HG03139 (cell line): ENCODE measurements around the gene DNMT1.
"Not testable (repeated sequence)": the region's sequence is repeated elsewhere in the genome, so short reads cannot be mapped to it uniquely, and the experiment has no call there.

Source experiments
- ATAC-seq: cut with Tn5 transposase; IDR thresholded peaks from one replicate; pipeline ENCODE4 v1.9.1; 2021; ENCODE audit not compliant: unreplicated experiment

DNMT1 gene

GRCh38 chr19:10184636-10185035 lies 10.1 kb downstream of the DNMT1 start:
- ATAC-seq: no peak

DNA sequence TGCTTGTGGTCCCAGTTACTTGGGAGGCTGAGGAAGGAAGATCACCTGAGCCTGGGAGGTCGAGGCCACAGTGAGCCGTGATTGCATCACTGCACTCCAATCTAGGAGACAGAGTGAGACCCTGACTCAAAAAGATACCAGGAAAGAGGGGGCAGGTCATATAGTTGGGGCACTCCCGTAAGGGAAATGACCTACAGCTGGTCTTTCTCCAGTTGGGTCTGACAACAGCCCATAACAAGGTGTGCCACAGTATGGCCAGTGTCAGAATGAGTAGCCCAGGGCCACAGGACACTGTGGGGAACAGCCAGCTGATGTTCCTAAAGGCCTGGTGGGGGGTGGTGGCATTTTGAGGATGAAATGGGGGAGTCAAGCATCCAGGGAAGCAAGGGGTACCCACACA lies 10.8 kb downstream of the DNMT1 start:
- ATAC-seq: no peak

DNA sequence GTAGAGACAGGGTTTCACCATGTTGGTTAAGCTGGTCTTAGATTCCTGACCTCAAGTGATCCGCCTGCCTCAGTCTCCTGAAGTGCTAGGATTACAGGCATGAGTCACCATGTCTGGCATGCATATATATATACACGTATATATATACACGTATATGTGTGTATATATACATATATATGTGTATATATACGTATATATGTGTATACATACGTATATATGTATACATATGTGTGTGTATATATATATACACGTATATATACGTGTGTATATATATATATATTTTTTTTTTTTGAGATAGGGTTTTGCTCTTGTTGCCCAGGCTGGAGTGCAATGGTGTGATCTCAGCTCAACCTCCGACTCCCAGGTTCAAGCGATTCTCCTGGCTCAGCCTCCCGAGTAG lies 11.9 kb downstream of the DNMT1 start:
- ATAC-seq: no peak

- no peak for ATAC-seq
Observed at GRCh38 chr19:10182076-10182475, 12.7 kb downstream of the DNMT1 start.

DNA sequence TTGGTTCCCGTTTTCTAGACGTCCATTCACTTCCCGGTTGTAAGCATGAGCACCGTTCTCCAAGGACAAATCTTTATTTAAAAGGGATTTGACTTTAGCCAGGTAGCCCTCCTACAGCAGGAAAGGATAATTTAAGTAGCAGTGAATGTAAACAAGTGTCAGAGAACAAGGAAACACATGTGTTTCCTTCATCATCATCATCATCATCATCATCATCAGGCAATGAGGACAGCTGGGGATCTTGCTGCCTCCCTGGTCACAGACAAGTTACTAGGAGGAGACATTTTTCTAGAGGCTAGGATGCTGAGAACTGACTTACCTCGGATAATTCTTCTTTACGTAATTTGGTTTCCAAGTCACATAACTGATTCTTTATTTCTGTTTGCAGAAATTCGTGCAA lies 14.3 kb downstream of the DNMT1 start:
- ATAC-seq: no peak

DNA sequence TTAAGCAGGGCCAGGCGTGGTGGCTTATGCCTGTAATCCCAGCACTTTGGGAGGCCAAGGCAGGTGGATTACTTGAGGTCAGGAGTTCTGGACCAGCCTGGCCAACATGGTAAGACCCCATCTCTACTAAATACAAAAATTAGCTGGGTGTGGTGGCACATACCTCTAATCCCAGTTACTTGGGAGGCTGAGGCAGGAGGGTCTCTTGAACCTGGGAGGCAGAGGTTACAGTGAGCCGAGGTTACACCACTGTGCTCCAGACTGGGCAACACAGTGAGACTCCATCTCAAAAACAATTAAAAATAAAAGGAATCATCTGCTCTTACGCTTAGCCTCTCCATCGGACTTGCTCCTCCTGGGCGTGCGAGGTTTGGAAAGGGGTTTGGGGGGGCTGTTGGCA lies 14.7 kb downstream of the DNMT1 start:
- ATAC-seq: not testable (repeated sequence)

GRCh38 chr19:10173527-10173926 lies 21.2 kb downstream of the DNMT1 start:
- no peak for ATAC-seq

DNA sequence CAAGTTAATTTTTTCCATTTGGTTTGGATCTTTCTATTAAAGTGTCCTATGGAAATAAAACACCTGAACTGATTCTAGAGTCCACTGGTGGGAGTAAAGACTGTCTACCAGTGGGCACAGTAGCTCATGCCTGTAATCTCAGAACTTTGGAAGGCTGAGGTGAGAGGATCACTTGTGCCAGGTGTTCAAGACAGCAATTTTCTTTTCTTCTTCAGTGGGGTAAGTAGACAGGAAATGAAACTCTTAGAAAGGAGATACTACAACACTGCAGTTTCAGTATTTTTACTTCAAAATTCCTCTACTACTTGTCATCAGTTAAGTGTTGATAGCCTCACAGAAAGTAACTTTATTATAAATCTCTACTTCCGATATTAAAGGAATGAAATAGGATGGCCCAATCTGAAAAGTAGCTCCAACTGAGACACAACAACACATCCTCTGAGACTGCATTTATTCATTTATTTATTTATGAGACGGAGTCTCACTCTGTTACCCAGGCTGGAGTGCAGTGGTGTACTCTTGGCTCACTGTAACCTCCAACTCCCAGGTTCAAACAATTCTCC lies 26.3 kb downstream of the DNMT1 start:
- no peak for ATAC-seq

DNA sequence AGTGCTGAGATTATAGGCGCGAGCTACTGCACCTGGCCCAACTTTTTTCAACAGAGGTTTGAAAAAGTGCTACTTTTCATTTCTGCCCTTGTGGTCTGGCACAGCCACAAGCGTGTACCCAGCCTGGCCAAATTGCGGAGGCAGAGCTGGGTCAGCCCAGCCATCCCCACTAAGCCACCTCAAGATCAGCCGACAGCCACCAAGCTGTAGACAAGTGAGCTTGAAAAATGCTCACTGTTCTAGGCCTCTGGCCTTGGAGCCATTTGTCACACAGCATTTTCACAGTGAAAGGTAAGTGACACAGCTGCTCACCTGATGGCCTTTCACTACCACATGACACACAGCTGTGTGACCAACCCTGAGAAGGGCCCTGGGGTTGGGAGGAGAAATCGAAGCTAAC lies 27.3 kb downstream of the DNMT1 start:
- no peak for ATAC-seq

DNA sequence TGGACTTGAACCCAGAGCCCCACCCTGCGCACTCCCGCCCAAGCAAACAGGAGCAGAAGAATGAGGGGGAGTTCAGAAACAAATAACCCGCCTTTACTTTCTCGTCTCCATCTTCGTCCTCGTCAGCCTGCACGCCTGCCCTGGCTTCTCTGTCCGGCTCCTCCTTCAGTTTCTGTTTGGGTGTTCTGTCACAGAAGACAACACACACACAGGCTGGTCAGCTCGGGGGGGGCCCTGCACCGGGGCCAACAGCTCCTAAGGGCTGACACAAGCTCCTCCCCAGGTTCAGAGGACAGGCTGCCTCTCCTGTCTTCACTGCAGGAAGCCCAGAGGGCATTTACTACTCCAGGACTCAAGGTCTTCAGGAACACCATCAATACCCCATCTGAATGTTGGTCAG lies 28.3 kb downstream of the DNMT1 start:
- not testable (repeated sequence) for ATAC-seq

GRCh38 chr19:10166046-10166445 lies 28.7 kb downstream of the DNMT1 start:
- no peak for ATAC-seq

GRCh38 chr19:10163536-10163935 lies 31.2 kb downstream of the DNMT1 start:
- ATAC-seq: no peak

DNA sequence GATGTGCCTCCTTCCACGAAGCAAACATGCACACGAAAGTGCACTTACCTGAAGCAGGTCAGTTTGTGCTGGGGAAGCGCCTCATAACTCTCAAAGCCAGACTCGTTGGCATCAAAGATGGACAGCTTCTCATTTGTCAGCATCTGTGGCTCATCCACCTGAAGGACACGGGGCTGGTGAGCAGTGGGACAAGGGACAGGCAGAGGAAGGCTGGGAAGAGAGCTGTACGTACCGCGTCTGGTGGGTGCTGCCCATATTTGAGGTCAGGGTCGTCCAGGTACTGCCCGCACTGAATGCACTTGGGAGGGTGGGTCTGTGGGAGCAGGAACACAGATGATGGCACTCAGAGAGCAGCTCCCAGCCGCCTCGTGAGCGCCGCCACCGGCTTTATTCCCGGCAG lies 35.1 kb downstream of the DNMT1 start:
- ATAC-seq: no peak

DNA sequence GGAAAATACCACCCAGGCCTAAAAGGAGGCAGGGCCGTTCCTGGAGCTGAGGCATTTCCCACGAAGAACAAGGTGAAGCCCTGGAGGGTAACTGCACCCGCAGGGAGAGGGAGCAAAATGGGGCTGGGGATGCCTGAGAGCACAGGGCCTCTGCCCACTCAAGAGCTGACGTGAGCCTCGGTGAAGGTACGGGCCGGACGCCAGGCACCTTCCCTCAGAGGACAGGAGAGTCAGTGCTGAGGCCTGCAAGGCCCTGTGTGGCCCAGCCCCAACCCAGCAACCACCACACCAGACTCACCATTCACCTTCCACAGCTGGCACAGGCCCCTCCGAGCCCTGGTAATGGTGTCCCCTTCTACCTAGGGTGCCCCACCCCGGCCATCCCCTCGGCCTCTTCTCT lies 36.3 kb downstream of the DNMT1 start:
- no peak for ATAC-seq

- ATAC-seq: no peak
Observed at GRCh38 chr19:10158071-10158470, 36.7 kb downstream of the DNMT1 start.

DNA sequence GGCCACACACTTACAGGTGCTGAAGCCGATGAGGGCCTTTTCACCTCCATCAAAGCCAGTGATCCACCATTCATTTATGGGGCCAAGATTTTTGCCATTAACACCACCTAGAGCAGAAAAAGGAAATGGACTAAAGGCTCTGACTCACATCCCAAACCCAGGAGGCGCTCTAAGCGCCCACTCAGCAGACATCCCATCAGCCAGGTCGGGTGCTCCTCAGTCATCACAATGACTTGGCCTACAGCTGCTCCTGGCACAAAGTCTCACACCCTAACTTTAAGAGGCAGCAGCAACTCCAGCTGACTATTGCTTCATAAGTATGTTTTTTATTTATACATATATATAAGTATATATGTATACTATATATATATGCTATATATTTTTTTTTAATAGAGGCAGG lies 38.9 kb downstream of the DNMT1 start:
- no peak for ATAC-seq

DNA sequence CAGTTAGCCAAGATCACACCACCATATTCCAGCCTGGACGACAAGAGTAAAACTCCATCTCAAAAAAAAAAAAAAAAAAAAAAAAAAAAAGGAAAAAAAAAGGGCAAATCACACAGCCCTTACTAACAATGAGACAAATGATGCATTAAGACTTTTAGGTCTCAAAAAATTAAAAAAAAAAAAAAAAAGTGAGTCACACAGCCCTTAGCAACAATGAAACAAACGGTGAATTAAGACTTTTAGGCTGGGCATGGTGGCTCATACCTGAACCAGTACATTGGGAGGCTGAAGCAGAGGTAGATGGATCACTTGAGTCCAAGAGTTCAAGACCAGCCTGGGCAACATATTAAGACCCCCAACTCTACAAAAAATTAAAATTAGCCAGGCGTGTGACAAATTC lies 42.7 kb downstream of the DNMT1 start:
- ATAC-seq: no peak

- ATAC-seq: no peak
Observed at GRCh38 chr19:10151521-10151920, 43.2 kb downstream of the DNMT1 start.

GRCh38 chr19:10149427-10149826 lies 45.3 kb downstream of the DNMT1 start:
- no peak for ATAC-seq

DNA sequence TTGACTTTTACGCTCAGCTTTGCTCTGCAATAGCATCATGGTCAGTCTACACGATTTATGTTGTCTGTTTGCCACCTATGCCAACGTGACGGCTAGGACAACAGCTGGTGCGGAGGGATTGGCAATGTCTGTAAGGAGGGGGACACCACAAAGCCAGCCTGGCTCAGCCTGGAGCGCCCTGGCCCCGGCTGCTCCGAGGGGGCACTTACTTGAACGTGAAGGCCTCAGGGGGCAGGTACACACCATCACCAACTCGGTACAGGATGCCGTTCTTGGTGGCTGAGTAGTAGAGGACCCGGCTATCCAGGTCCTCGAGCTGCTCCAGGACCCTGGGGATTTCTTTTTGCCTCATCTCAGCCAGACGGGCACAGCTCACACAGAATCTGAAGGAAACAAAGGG lies 48.6 kb downstream of the DNMT1 start:
- no peak for ATAC-seq

DNA sequence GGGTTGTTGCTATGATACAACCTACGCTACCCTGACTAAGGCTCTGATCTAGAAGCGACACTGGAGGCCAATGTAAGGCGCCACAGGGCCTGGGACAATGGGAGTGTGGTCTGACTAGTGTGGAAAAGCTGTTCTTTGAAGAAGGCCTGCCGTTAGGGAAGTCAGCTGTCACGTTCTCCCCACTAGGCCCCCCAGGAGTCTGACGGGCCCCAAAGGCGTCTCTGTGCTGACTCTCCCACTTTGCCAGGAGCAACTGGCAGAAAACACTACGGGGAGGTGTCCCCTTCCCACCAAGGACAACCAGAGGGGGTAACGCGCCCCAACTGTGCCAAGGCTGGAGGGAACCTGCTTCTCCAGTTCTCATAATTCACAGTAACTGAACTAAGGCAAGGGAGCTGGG lies 49.7 kb downstream of the DNMT1 start:
- ATAC-seq: no peak

DNA sequence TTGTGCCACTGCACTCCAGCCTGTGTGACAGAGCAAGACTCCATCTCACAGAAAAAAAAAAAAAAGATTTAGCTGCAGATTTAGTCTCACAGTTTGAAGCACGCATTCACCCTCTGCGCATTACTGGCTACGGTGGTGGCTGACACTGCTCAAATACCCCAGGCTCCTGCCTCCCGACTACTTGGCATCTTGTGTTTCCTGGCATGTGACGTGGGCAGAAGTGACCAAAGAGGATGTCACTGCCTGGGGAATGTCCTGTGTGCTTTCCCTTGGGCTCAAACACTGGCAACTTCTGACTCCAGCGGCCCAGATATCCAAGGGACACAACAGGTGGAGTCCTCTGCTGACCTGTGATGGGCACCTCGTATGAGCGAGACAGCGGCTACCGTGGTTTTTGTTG lies 50.4 kb downstream of the DNMT1 start:
- ATAC-seq: no peak

- no peak for ATAC-seq
Observed at GRCh38 chr19:10143681-10144080, 51.1 kb downstream of the DNMT1 start.
